ENCODE measurements around the gene CLSTN2. TPM values are rescaled to one million over a fixed set of nuclear protein-coding genes. Genes with fewer than 3 reads are reported as not detected.

Gene CLSTN2
- total and polyA plus RNA-seq, 2 of the 13 experiments (the other 11 are each of a cell fraction or from before 2014, with no cell fraction given): not detected

DNA sequence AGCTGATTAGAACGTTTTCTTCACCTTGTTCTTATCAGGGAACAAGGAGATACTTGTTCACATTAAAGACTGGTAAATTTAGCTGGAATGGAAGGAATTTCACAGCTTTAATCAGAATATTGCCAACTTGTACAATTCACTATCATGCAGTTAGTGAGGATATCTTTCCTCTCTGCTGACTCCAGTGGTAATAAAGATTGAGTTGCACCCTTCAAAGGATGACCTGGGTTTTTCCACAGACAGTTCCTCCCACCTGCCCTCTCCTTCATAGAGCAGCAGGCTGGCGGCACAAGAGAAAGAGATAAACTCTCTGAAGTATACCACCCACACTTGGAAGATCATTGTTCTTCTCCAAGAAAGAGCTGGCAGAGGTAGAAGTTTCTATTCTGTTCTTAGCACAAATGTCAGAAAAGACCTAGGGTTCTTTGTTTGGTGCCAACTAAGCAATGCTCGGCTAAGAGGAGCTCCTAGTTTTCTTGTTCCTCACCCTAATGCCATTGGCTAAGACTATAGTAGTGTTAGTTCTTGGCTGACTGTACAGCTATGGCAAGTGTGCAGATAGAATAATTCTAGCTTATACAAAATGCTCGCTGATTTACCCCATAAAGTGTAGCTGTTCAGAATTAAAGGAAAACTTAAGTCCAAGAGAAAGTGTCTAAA lies 169.1 kb downstream of the CLSTN2 start:
- in situ Hi-C loops (cut with HindIII; ENCODE audit: extremely low pct_ligation_motif_present, low pct_unique_long_range_greater_than_20kb) (no loop called here), intact Hi-C loops (cut with micrococcal nuclease; ENCODE audit: unreplicated experiment) (no loop called here)
- Histone ChIP-seq H3K27ac (ENCODE audit: extremely low read length, insufficient read depth, low read length) (no peak overlapping the region), H3K79me2 (ENCODE audit: insufficient read depth, low read length) (no peaks in the 10 kb centered on the region), H3K9me3 (ENCODE audit: low read length) (no peaks in the 10 kb centered on the region), H3K36me3 (replicated peaks in 1 of 2; ENCODE audit: control insufficient read depth in 1 of 2, insufficient read depth in 2 of 2, low read length in 2 of 2) (no peaks in the 10 kb centered on the region), H3K27me3 (ENCODE audit: control insufficient read depth in 1 of 2, insufficient read depth in 2 of 2, low read length in 2 of 2) (no peaks in the 10 kb centered on the region), H2AFZ (ENCODE audit: low read length) (no peak overlapping the region), H4K20me1 (ENCODE audit: insufficient read depth, low read length) (no peaks in the 10 kb centered on the region), H3K4me2 (ENCODE audit: low read depth, low read length) (no peak overlapping the region), H3K9ac (ENCODE audit: insufficient read depth, low read depth, low read length) (no peak overlapping the region), H3K4me3 (replicated peaks in 1 of 3; ENCODE audit: insufficient read depth in 1 of 3, low read depth in 2 of 3, low read length in 3 of 3) (no peak overlapping the region), H3K4me1 (ENCODE audit: insufficient read depth, low read length) (no peaks in the 10 kb centered on the region)
- 2% methylated on average over 4 of the region's 4 CpGs for WGBS (ENCODE audit: low lambda C conversion rate)
- ChIA-PET CTCF (ENCODE audit: low intra/inter-chr PET ratio, low total read pairs) (no interaction called here), POLR2A (no interaction called here)
- ATAC-seq: no peak
- DNase-seq (ENCODE audit: low spot score): no peak
- no peak for FAIRE-seq
- BruUV-seq (replicated peaks): no TSS peak
- TF ChIP-seq EZH2 (conservative IDR thresholded peaks at IDR 0.05; ENCODE audit: low read depth, low read length): no peak
- TF ChIP-seq, protein P1, sequence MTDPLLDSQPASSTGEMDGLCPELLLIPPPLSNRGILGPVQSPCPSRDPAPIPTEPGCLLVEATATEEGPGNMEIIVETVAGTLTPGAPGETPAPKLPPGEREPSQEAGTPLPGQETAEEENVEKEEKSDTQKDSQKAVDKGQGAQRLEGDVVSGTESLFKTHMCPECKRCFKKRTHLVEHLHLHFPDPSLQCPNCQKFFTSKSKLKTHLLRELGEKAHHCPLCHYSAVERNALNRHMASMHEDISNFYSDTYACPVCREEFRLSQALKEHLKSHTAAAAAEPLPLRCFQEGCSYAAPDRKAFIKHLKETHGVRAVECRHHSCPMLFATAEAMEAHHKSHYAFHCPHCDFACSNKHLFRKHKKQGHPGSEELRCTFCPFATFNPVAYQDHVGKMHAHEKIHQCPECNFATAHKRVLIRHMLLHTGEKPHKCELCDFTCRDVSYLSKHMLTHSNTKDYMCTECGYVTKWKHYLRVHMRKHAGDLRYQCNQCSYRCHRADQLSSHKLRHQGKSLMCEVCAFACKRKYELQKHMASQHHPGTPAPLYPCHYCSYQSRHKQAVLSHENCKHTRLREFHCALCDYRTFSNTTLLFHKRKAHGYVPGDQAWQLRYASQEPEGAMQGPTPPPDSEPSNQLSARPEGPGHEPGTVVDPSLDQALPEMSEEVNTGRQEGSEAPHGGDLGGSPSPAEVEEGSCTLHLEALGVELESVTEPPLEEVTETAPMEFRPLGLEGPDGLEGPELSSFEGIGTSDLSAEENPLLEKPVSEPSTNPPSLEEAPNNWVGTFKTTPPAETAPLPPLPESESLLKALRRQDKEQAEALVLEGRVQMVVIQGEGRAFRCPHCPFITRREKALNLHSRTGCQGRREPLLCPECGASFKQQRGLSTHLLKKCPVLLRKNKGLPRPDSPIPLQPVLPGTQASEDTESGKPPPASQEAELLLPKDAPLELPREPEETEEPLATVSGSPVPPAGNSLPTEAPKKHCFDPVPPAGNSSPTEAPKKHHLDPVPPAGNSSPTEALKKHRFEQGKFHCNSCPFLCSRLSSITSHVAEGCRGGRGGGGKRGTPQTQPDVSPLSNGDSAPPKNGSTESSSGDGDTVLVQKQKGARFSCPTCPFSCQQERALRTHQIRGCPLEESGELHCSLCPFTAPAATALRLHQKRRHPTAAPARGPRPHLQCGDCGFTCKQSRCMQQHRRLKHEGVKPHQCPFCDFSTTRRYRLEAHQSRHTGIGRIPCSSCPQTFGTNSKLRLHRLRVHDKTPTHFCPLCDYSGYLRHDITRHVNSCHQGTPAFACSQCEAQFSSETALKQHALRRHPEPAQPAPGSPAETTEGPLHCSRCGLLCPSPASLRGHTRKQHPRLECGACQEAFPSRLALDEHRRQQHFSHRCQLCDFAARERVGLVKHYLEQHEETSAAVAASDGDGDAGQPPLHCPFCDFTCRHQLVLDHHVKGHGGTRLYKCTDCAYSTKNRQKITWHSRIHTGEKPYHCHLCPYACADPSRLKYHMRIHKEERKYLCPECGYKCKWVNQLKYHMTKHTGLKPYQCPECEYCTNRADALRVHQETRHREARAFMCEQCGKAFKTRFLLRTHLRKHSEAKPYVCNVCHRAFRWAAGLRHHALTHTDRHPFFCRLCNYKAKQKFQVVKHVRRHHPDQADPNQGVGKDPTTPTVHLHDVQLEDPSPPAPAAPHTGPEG (CRISPR knock-in tag; IDR thresholded peaks at IDR 0.05): no peak
- no peak for TF ChIP-seq ZNF180 (CRISPR knock-in tag; IDR thresholded peaks at IDR 0.05; ENCODE audit: borderline replicate concordance, low read depth)
- no peak for TF ChIP-seq ZNF263 (CRISPR knock-in tag; IDR thresholded peaks at IDR 0.05)
- TF ChIP-seq PRDM4 (CRISPR knock-in tag; IDR thresholded peaks at IDR 0.05; ENCODE audit: borderline replicate concordance): no peak
- TF ChIP-seq ZNF777 (CRISPR knock-in tag; IDR thresholded peaks at IDR 0.05): no peak
- TF ChIP-seq ZBTB49 (CRISPR knock-in tag; IDR thresholded peaks at IDR 0.05; ENCODE audit: borderline replicate concordance): no peak
- TF ChIP-seq KLF13 (CRISPR knock-in tag; IDR thresholded peaks at IDR 0.05): no peak
- TF ChIP-seq ZNF546 (CRISPR knock-in tag; conservative IDR thresholded peaks at IDR 0.05): no peak
- no peak for TF ChIP-seq ZMYM2 (CRISPR knock-in tag; IDR thresholded peaks at IDR 0.05)
